ENCODE data around the gene ZNF556.

ZNF556 gene

DNA sequence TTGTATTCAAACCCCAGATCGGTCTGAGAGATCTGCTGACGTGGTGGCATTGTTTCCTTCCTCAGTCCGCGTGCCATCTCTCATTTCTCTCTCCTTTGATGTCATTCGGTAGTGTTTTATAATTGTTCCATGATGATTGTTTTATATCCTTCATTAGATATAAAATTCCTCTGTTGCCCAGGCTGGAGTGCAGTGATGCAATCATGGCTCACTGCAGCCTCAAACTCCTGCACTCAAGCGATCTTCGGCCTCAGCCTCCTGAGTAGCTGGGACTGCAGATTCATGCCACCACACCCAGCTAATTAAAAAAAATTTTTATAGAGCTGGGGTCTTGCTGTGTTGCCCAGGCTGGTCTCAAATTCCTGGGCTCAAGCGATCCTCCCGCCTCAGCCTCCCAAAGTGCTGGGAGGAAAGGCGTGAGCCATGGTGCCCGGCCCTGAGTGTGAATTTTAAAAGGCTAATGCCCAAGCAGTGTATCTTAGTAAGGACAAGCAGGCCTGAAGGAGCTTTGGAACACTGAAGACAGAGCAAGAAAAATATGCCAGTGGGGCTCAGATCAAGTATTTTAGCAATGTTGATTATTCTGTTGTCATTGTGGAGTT lies 38.9 kb downstream of the ZNF556 start:
- DNase-seq (ENCODE audit: low read depth, low spot score) = no peak

DNA sequence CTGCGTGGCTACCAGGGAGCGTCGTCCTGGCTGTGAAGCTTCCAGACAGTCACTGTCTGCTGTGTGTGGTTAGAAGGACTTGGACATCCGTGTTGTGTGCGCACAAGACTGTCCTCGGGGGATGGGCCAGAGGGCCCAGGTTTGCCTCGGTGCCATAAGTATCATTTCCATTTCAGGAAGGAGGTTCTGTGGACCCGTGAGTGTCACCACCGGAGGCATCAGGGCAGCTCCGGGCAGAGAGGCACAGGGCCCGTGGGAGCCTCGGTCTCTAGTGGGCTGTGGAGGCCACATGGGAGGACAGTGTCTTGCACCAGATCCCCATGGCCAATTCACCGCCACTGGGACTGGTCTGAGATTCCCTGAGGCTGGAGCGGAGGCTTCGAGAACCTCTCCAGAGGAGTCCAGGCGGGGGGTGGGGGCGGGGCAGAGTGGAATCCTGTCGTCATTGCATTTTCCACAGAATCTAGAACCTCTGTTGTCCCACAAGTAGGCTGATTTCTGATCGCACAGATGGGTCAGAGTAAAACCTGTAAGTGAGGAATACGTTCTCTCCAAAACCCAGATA lies 39.6 kb downstream of the ZNF556 start:
- no peak for DNase-seq (ENCODE audit: low read depth, low spot score)

GRCh38 chr19:2912306-2912705 lies 45.2 kb downstream of the ZNF556 start:
- no peak for DNase-seq (ENCODE audit: low read depth, low spot score)

- DNase-seq (ENCODE audit: low read depth, low spot score) = no peak
Measured at GRCh38 chr19:2917275-2918184, 50.4 kb downstream of the ZNF556 start.

DNA sequence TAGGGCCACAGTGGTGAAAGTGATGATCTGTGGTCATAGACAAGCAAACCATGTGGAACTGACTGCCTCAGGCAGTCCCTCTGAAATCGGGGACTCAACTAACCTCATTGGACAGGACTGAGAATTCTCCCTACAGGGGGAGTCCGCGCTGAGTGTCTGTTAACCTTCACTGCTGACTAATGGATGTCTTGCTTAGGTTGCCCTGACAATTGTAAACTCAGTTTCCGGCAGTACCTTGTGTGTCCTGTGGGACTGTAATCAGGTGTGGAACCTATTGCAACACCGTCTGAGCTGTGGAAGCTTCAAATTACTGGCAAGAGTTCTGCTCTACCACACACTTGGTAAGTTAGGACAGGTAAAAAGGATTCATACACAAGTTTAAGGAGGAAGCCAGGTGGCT lies 55.9 kb downstream of the ZNF556 start:
- no peak for DNase-seq (ENCODE audit: low read depth, low spot score)

- DNase-seq (ENCODE audit: low read depth, low spot score) = no peak
Measured at GRCh38 chr19:2923510-2923909, 56.4 kb downstream of the ZNF556 start.

DNA sequence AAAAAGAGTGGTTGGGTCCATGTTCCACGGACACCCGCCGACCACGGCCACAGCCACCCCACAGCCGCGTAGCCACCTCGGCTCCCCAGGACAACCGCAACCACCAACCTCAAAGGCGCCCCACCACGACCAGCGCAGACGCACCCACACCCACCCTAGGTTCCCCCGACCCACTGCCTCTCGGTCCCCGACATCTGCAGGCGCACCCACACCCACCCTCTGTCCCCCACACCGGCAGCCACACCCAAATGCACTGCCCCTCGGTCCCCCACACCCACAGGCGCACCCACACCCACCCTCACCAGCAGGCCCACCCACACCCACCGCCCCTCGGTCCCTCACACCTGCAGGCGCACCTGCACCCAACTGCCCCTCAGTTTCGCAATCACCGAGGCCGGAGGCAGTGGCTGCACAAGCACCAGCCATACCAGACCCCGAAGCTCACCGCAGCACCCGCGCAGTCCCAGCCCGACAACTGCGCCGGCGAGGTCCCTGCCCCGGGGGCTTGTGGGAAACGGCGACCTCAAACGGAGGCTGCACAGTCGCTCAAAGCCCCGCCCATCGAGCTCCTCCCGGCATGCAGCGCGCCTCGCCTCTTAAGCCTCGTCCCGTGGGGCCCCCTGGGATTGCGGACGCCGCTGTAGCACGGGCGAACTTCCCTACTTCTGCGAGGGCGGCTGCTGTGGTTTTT lies 59.4 kb downstream of the ZNF556 start:
- DNase-seq (ENCODE audit: low read depth, low spot score) = no peak

GRCh38 chr19:2927032-2927430 lies 59.9 kb downstream of the ZNF556 start:
- DNase-seq (ENCODE audit: low read depth, low spot score) = no peak
